D721Med (cell line): ENCODE results near the gene RAB1B.
"Not testable (repeated sequence)": the region's sequence is repeated elsewhere in the genome, so short reads cannot be mapped to it uniquely, and the experiment has no call there.

Experiments used
- DNase-seq: peaks from one replicate; pipeline ENCODE4 v3.0.0; 2011; ENCODE audit warnings: low spot score; ENCODE audit not compliant: insufficient read length
- FAIRE-seq: peaks from 2 replicates; lab custom pipeline; 2011; peaks lifted over from hg19 to GRCh38; lab: Jason Lieb, UNC
- CTCF ChIP-seq: IDR thresholded peaks from 2 replicates; pipeline ENCODE4 v1.5.1; 2012; ENCODE audit warnings: mild to moderate bottlenecking, control low read depth; ENCODE audit not compliant: insufficient read depth; ENCODE audit errors: missing control alignments

The RAB1B gene

DNA sequence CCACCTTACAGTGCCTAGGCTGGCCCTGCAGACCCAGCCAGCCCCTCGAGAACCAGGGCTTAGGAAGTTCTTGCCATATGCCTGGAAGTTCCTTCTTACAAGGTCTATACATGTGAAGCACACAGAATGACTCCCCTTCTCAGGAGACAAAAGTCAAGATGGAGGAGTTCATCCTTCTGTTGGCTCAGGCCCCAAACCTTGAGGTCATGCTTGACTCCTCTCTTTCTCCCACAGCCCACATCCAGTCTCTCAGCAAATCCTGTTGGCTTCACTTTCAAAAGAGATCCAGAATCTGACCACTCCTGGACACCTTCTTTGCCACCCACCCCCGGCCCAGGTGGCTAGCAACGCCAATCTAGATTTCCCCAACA, 50.1 kb downstream of the RAB1B start:
- FAIRE-seq, result no peak
- no peak for TF ChIP-seq CTCF
- DNase-seq, result no peak

DNA sequence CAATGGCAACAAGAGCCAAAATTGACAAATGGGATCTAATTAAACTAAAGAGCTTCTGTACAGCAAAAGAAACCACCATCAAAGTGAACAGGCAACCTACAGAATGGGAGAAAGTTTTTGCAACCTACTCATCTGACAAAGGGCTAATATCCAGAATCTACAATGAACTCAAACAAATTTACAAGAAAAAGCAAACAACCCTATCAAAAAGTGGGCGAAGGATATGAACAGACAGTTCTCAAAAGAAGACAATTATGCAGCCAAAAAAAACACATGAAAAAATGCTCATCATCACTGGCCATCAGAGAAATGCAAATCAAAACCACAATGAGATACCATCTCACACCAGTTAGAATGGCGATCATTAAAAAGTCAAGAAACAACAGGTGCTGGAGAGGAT, 51.9 kb downstream of the RAB1B start:
- FAIRE-seq, DNase-seq: not testable (repeated sequence)

- FAIRE-seq, DNase-seq: not testable (repeated sequence)
These were observed 52.3 kb downstream of the RAB1B start for GRCh38 chr11:66320748-66321147.

GRCh38 chr11:66321606-66322005, 53.2 kb downstream of the RAB1B start:
- DNase-seq, result no peak
- FAIRE-seq, result no peak
- TF ChIP-seq CTCF, result no peak

- TF ChIP-seq CTCF, result no peak
- no peak for DNase-seq
- no peak for FAIRE-seq
These were observed 54.4 kb downstream of the RAB1B start for GRCh38 chr11:66322732-66323427.

DNA sequence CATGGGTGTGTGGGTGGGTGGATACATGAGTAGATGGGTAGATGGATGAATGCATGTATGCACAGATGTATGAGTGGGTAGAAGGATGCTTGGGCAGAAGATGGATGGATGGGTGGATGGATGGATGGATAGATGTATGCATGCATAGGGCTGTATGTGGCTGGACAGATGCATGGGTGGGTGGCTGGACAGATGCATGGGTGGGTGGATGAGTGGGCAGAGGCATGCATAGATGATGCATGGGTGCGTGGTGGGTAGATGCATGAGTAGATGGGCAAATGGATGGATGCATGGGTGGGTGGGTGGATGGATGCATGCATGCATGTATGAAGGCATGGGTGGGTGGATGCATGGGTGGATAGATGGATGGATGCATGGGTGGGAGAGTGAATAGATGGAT, 55.2 kb downstream of the RAB1B start:
- FAIRE-seq (no peak), DNase-seq (no peak)
- no peak for TF ChIP-seq CTCF

GRCh38 chr11:66324664-66325063, 56.2 kb downstream of the RAB1B start:
- FAIRE-seq, result no peak
- no peak for TF ChIP-seq CTCF
- DNase-seq, result no peak

- no peak for DNase-seq
- no peak for TF ChIP-seq CTCF
- no peak for FAIRE-seq
These were observed 56.8 kb downstream of the RAB1B start for GRCh38 chr11:66325263-66325671.
